ENCODE results near the gene SCO2.

SCO2 gene

GRCh38 chr22:50477923-50478322, 47.5 kb downstream of the SCO2 start:
- DNase-seq (ENCODE audit: low read depth in 2 of 2), result no peak

DNA sequence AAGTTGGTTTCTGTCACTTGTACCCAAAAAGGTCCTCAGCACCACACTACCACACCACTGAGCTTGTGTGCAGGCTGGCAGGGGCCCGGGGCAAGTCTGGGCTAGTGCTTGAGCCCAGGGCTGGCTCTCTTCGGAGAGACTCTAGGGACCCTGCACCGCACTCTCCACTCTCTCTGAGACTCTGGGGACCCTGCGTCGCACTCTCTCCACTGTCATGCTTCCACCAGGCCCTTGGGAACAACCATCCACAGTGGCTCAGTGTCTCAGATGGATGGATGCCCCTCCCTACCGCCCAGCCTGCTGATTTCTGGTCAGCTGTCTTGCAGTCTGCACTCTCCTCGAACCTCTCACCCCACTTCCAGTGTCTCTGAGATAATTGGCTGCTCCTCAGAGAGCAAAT, 48.5 kb downstream of the SCO2 start:
- DNase-seq (ENCODE audit: low read depth in 2 of 2), result no peak

DNA sequence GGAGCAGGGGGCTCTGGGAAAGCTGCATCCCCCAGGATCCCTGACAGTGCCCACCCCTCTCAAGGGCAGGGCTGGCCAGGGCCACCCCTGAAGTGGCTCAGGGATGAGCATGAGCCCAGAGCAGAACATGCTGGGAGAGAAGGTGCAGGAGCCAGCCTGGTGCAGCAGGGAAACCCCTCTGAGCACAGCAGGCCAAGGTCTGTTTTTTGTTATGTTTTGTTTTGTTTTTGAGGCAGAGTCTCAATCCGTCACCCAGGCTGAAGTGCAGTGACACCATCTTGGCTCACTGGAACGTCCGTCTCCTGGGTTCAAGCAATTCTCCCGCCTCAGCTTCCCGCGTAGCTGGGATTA, 49.8 kb downstream of the SCO2 start:
- no peak for DNase-seq (ENCODE audit: low read depth in 2 of 2)

DNA sequence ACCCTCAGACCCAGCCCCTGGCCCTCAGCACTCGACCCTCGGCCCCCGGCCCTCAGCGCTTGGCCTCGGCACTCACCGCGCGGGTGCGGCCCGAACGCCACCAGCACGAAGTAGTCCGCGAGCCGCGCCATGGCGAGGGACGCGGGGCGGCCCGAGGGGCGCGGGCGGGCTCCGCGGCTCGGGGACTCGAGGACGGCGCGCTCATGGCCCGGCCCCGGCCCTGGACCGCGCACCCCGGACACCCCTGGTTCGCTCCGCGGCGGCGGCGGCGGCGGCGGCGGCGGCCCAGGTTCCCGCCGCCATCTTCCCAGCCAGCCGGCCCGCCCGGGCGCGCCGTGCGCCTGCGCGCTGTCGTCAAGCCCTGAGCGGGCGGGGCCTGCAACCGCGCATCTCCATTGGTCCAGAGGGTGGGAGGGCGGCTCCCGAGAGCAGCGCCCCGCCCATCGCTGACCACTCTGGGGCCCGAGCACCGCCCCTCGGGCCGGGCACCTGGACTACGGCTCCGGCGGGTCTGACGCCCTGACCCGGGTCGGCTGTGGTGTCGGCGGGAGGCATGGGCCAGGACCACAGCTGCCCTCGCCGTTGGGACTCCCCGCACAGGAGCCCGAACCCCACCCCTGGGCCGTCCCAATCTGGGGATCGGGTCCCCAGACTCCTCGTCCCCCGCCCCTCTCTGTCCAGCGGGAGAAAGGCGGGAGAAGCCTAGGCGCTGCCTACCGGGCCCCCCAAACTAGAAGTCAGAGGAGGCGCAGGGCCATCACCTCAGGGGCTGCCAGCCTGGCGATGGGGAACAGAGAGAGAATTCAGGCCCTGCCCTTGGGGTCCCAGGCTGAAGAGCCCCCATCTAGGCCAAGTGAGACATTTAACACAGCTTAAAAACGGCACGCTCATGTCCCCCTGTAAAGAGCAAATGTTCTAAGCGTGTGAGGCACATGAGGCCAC, 50.4 kb downstream of the SCO2 start, which contains the start of gene SBF1:
SBF1 (minus strand) TSS at position 326 of the 942 bp plus-strand sequence; CDS start at position 131, 195 bp downstream.
- peak; percentile 85 to 88 for DNase-seq (ENCODE audit: low read depth in 2 of 2)

DNA sequence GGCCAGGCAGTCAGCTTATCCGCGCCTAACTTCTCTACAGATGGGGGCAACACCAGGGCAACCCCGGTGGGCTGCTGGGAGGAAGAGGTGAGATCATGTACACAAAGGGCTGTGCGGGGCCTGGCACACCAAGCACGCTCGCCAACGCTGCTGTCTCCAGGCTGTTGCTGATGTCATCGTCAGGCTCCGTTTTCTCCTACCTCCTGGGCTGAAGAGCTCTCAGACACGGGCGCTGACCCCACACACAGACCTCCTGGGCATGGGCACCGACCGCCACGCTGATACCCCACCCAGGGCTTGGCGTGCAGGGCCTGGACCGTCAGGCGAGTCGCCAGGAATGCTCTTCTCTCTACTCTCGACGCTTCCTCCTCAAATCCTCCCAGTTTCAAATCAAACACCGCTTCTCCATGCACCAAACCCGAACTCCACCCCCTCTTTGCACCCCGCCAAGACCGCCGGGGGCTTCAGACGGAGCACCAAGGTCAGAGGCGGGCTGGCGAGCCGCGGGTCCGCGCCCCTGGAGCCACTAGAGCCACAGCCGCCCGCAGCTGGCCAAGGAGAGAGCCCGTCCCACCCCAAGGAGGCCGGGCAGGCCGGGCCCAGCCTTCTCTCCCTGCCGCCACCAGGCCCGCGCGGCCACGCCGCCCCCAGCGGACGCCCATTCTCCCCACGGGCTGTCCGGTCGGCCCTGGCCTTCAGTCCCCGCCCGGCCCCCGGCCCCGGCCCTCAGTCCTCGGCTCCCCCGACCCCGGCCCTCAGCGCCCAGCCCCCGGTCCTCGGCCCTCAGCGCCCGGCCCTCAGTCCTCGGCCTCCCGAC, 51.3 kb downstream of the SCO2 start:
- DNase-seq (ENCODE audit: low read depth in 2 of 2), result peak; percentile 38

All from stimulated activated CD8-positive, alpha-beta memory T cell treated with anti-CD3 and anti-CD28 coated beads, Interleukin-15, amount 100 ng/mL, for 48 hours (primary cell).